Testis (tissue), 2 donors: ENCODE results near the gene IFNGR1.

Experiments
- CTCF ChIP-seq, 3 experiments: fragments of 450-650 bp in 2 of 3; fragments of 200-600 bp in 1 of 3; sonication (generic) in 1 of 3; IDR thresholded peaks; one replicate each; pipeline ENCODE4 v1.5.1; 2016 to 2019; ENCODE audit warnings: antibody characterized with exemption in 3 of 3, mild to moderate bottlenecking in 2 of 3, moderate library complexity in 1 of 3
- POLR2A ChIP-seq: fragments of 450-650 bp; IDR thresholded peaks from one replicate; pipeline ENCODE4 v1.6.1; 2017; ENCODE audit warnings: antibody characterized with exemption, mild to moderate bottlenecking, moderate library complexity

- no peak for TF ChIP-seq CTCF (IDR thresholded peaks at IDR 0.05)
- TF ChIP-seq POLR2A, result no peak
Measured at GRCh38 chr6:137156650-137157049, 62.5 kb downstream of the IFNGR1 start.
